H1 (cell line): ENCODE data around the gene TMEM125. TPM values are rescaled to one million over a fixed set of nuclear protein-coding genes. Genes with fewer than 3 reads are reported as not detected.

Experiments used
- CTCF ChIA-PET: fragments of 300-600 bp; sonication (Branson Sonifier 250); formaldehyde crosslinking; loops from one replicate; lab custom pipeline; 2021; ENCODE audit not compliant: partially characterized antibody; lab: Charles Lee
- POLR2A ChIA-PET: fragments of 300-600 bp; sonication (Branson Sonifier 250); formaldehyde crosslinking; loops from one replicate; lab custom pipeline; 2021; ENCODE audit warnings: inconsistent platforms; ENCODE audit not compliant: partially characterized antibody; lab: Charles Lee
- DNase-seq, 2 experiments: peaks; one replicate each; pipeline versions ENCODE4 v3.0.0 to v3.0.0-alpha.2; 2010 to 2022; ENCODE audit warnings: low spot score in 2 of 2, low read depth in 1 of 2, mixed read lengths in 1 of 2
- FAIRE-seq: peaks from 2 replicates; lab custom pipeline; 2011; peaks lifted over from hg19 to GRCh38; lab: Jason Lieb, UNC
- H2AFZ ChIP-seq: 2 replicates; pipeline ENCODE4 v1.8.1; 2012; ENCODE audit warnings: low read length, inconsistent platforms
- H2AK5ac ChIP-seq: 2 replicates; pipeline ENCODE4 v1.6.1; 2013; ENCODE audit warnings: low read depth, low read length
- H2BK120ac ChIP-seq: replicated peaks from 2 replicates; pipeline ENCODE3; 2013; ENCODE audit warnings: low read depth, low read length, inconsistent platforms
- H2BK12ac ChIP-seq: 2 replicates; pipeline ENCODE4 v1.6.1; 2013; ENCODE audit warnings: low read depth, low read length
- H2BK15ac ChIP-seq: 2 replicates; pipeline ENCODE4 v1.6.1; 2013; ENCODE audit warnings: low read length
- H2BK20ac ChIP-seq: 2 replicates; pipeline ENCODE4 v1.6.1; 2013; ENCODE audit warnings: low read length
- H2BK5ac ChIP-seq: 2 replicates; pipeline ENCODE4 v1.6.1; 2013; ENCODE audit warnings: low read depth, low read length
- H3K14ac ChIP-seq: 2 replicates; pipeline ENCODE4 v1.6.1; 2013; ENCODE audit warnings: inconsistent platforms; ENCODE audit not compliant: insufficient read length
- H3K18ac ChIP-seq: 2 replicates; pipeline ENCODE4 v1.6.1; 2013; ENCODE audit warnings: low read length; ENCODE audit errors: extremely low read depth
- H3K23ac ChIP-seq: 2 replicates; pipeline ENCODE4 v1.6.1; 2013; ENCODE audit warnings: inconsistent platforms; ENCODE audit not compliant: insufficient read length
- H3K23me2 ChIP-seq: 2 replicates; pipeline ENCODE4 v1.6.1; 2013; ENCODE audit warnings: low read depth, low read length
- H3K27ac ChIP-seq: 2 replicates; pipeline ENCODE4 v1.6.1; 2011; ENCODE audit warnings: low read depth, low read length, inconsistent platforms
- H3K27me3 ChIP-seq, 4 experiments: replicated peaks in 1 of 4; 1 replicate in 1 of 4; 2 replicates in 3 of 4; pipeline versions ENCODE4 v1.6.1 to v1.8.1; 2011 to 2013; ENCODE audit warnings: low read length in 3 of 4, mild to moderate bottlenecking in 3 of 4, inconsistent platforms in 2 of 4, mixed read lengths in 2 of 4, moderate library complexity in 1 of 4; ENCODE audit not compliant: control insufficient read depth in 3 of 4, insufficient read depth in 3 of 4; ENCODE audit errors: extremely low read depth in 1 of 4
- H3K36me3 ChIP-seq, 4 experiments: 2 replicates each; pipeline versions ENCODE4 v1.6.1 to v1.8.1; 2011 to 2013; ENCODE audit warnings: mild to moderate bottlenecking in 4 of 4, low read length in 3 of 4, moderate library complexity in 2 of 4, control low read depth in 1 of 4, inconsistent platforms in 1 of 4; ENCODE audit not compliant: insufficient read depth in 4 of 4, control insufficient read depth in 2 of 4
- H3K4ac ChIP-seq: replicated peaks from 2 replicates; pipeline ENCODE3; 2013; ENCODE audit warnings: low read length, low read depth, mixed read lengths, inconsistent platforms; ENCODE audit not compliant: insufficient read length
- H3K4me1 ChIP-seq, 4 experiments: replicated peaks in 1 of 4; 1 replicate in 1 of 4; 2 replicates in 3 of 4; pipeline versions ENCODE4 v1.6.1 to v1.8.1; 2011 to 2013; ENCODE audit warnings: low read length in 3 of 4, inconsistent platforms in 2 of 4, mixed read lengths in 1 of 4; ENCODE audit not compliant: insufficient read depth in 4 of 4, control insufficient read depth in 3 of 4
- H3K4me2 ChIP-seq, 2 experiments: 2 replicates each; pipeline versions ENCODE4 v1.6.1 to v1.8.1; 2011 to 2013; ENCODE audit warnings: low read depth in 2 of 2, low read length in 2 of 2, control low read depth in 1 of 2, inconsistent platforms in 1 of 2, mild to moderate bottlenecking in 1 of 2; ENCODE audit not compliant: insufficient read depth in 1 of 2
- H3K4me3 ChIP-seq, 4 experiments: fragments of 200-600, 300-600 bp in 1 of 4; sonication (generic), shearing (Covaris generic), sonication (Bioruptor Twin) in 1 of 4; 2 replicates each; pipeline versions ENCODE4 v1.5.1 to v1.8.1; 2011 to 2016; ENCODE audit warnings: low read length in 4 of 4, low read depth in 3 of 4, control low read depth in 2 of 4, inconsistent platforms in 2 of 4, mild to moderate bottlenecking in 2 of 4, mixed read lengths in 1 of 4, moderate library complexity in 1 of 4; ENCODE audit not compliant: insufficient read depth in 2 of 4; ENCODE audit errors: extremely low read depth in 1 of 4
- H3K56ac ChIP-seq: replicated peaks from 2 replicates; pipeline ENCODE3; 2013; ENCODE audit warnings: low read depth, mild to moderate bottlenecking, mixed read lengths, low read length, inconsistent platforms; ENCODE audit not compliant: insufficient read length
- H3K79me1 ChIP-seq: 2 replicates; pipeline ENCODE4 v1.6.1; 2013; ENCODE audit warnings: low read depth, low read length, control low read depth
- H3K79me2 ChIP-seq, 2 experiments: 2 replicates each; pipeline versions ENCODE4 v1.6.1 to v1.8.1; 2012 to 2013; ENCODE audit warnings: low read length in 2 of 2, mild to moderate bottlenecking in 2 of 2, inconsistent platforms in 1 of 2; ENCODE audit not compliant: insufficient read depth in 2 of 2, control insufficient read depth in 1 of 2
- H3K9ac ChIP-seq, 4 experiments: replicated peaks in 1 of 4; 1 replicate in 1 of 4; 2 replicates in 3 of 4; pipeline versions ENCODE4 v1.6.1 to v1.8.1; 2011 to 2013; ENCODE audit warnings: low read depth in 3 of 4, low read length in 3 of 4, control low read depth in 2 of 4, mild to moderate bottlenecking in 2 of 4, moderate library complexity in 2 of 4, inconsistent platforms in 1 of 4; ENCODE audit errors: extremely low read depth in 1 of 4
- H3K9me3 ChIP-seq, 2 experiments: 2 replicates each; pipeline versions ENCODE4 v1.6.1 to v1.8.1; 2012 to 2013; ENCODE audit warnings: mild to moderate bottlenecking in 2 of 2, moderate library complexity in 2 of 2, control low read depth in 1 of 2, inconsistent platforms in 1 of 2, low read depth in 1 of 2, low read length in 1 of 2, mixed read lengths in 1 of 2; ENCODE audit not compliant: insufficient read depth in 2 of 2
- H4K20me1 ChIP-seq, 2 experiments: replicated peaks in 1 of 2; 2 replicates each; pipeline versions ENCODE3 to v1.8.1; 2011 to 2013; ENCODE audit warnings: inconsistent platforms in 2 of 2, low read length in 2 of 2, mild to moderate bottlenecking in 1 of 2; ENCODE audit not compliant: insufficient read depth in 2 of 2, control insufficient read depth in 1 of 2
- H4K5ac ChIP-seq: 2 replicates; pipeline ENCODE4 v1.6.1; 2013; ENCODE audit warnings: low read length, low read depth, mixed read lengths, inconsistent platforms; ENCODE audit not compliant: insufficient read length
- H4K8ac ChIP-seq: 2 replicates; pipeline ENCODE4 v1.8.0; 2013; ENCODE audit warnings: mild to moderate bottlenecking, moderate library complexity, low read length, inconsistent platforms; ENCODE audit not compliant: insufficient read depth; ENCODE audit errors: extremely low read depth
- H4K91ac ChIP-seq: replicated peaks from 2 replicates; pipeline ENCODE3; 2013; ENCODE audit warnings: low read length, mixed read lengths, inconsistent platforms; ENCODE audit not compliant: insufficient read length
- BRCA1 ChIP-seq: IDR thresholded peaks from 2 replicates; pipeline ENCODE4 v1.6.1; 2012; ENCODE audit warnings: low read depth, low read length, improper control_type of control experiment
- EZH2 ChIP-seq: fragments of 200-600 bp; sonication (generic); IDR thresholded peaks from 2 replicates; pipeline ENCODE4 v1.7.1; 2012; ENCODE audit warnings: low read depth, mild to moderate bottlenecking, moderate library complexity, low read length, inconsistent platforms; ENCODE audit not compliant: severe bottlenecking
- WGBS, 2 experiments: shearing (Covaris generic) in 1 of 2; methylation state at CpG; one replicate each; pipeline versions ENCODE4 v1.1.6 to v1.1.7; 2013 to 2015; ENCODE audit warnings: low lambda C conversion rate in 2 of 2, mixed read lengths in 2 of 2, inconsistent platforms in 1 of 2, low coverage in 1 of 2, missing lambda C conversion rate in 1 of 2; ENCODE audit not compliant: insufficient replicate concordance in 2 of 2, insufficient coverage in 1 of 2, insufficient read length in 1 of 2; ENCODE audit errors: extremely low coverage in 1 of 2, missing lambda C conversion rate in 1 of 2; 5-methylcytosine and 5-hydroxymethylcytosine counted together
- polyA plus RNA-seq, 7 experiments: library from polyadenylated mRNA; depleted of rRNA in 3 of 7; stranded (reverse) in 5 of 7; unstranded in 2 of 7; fragments of >200 nt in 5 of 7; fragments of 200-250 nt in 2 of 7; gene quantifications; 1 replicate in 5 of 7; 2 replicates in 1 of 7; 4 replicates in 1 of 7; pipeline versions ENCODE4 v1.2.1 to v1.2.3, GENCODE V29; 2011 to 2013; ENCODE audit warnings: missing spikeins in 2 of 7, mixed read lengths in 2 of 7
- total RNA-seq: library from RNA; stranded (reverse); fragmentation: NEBNext Ultra II Directional; extraction: Animal tissue kit (Norgen Biotek cat#: 25700); gene quantifications from 2 replicates; pipeline ENCODE4 v1.2.1, GENCODE V29; 2021

The TMEM125 gene
- total and polyA plus RNA-seq, 2 of the 8 experiments (the other 6 are each of a cell fraction or from before 2014, with no cell fraction given) = 26.5 to 46.7 TPM

DNA sequence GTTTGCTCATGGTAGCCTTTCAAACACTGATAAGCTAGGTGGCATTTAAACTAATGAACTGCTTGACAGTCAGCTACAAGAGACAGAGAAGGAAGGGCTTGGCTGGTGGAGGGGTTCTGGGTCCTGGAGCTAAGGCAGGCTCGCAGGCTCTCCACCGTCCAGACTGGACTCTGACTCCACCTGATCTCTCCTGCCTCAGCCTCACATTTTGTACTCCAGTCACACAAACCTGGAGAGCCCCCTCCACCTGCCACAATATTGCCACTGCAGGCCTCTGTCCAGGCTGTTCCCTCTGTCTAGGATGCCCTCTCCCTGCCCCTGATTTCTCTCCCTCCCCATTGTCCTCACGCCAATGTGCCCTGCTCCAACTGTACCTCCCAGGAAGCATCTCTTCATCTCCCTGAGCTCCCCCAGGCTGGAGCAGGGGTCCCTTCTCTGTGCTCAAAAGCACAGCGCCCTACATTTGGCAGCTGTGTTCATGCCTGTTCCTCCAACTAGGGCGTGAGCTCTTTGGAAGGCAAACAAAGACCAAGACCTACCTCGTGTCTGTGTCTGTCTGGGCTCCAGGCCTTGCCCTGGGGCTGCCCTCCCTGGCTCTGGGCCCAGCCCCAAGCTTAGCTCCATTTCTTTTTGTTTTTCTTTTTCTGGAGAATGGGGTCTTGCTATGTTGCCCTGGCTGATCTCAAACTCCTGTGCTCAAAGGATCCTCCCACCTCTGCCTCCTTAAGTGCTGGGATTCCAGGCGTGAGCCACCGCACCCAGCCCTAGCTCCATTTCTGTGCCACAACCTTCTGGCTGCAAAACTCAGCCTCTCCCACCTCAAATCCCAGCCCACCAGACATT is 33.9 kb downstream of the TMEM125 start:
- no peak for FAIRE-seq

More for the DNA sequence above, 33.9 kb downstream of the TMEM125 start:
- Histone ChIP-seq H3K23me2 (no peaks in the 10 kb centered on the region), H4K8ac (no peak overlapping the region; the same call in 1 of the 2 replicates), H4K5ac (no peak overlapping the region), H2AK5ac (no peak overlapping the region; the same call in 1 of the 2 replicates), H2AFZ (no peak overlapping the region), H2BK15ac (no peak overlapping the region), H3K27me3 (no peaks in the 10 kb centered on the region), H3K79me2 (no peaks in the 10 kb centered on the region), H3K4me1 (peaks cover 0 to 2% (median 2%) of the 10 kb centered on the region in 4 experiments; a peak in 3 of 7 replicates), H2BK20ac (no peak overlapping the region), H3K4me2 (no peak overlapping the region), H3K56ac (no peak overlapping the region), H3K27ac (no peak overlapping the region), H3K14ac (no peak overlapping the region), H3K79me1 (no peaks in the 10 kb centered on the region)
- ChIA-PET CTCF (interaction anchor here (0.7 to 3.1 kb wide), 8 partner anchors 13 to 115 kb away, joined by 3 to 12 read pairs (median 4); partner anchors contain the start of gene C1orf210), POLR2A (interaction anchor here (0.7 to 0.8 kb wide), 3 partner anchors 38 to 150 kb away, joined by 3 read pairs; partner anchors contain the start of genes HYI, MED8 and SZT2)
- TF ChIP-seq EZH2 (no peak), BRCA1 (no peak)
- TF ChIP-seq, all 59 proteins: peak for 0
- no peak overlapping the region for H2BK12ac ChIP-seq
- H3K36me3 ChIP-seq = no peaks in the 10 kb centered on the region
- H4K20me1 ChIP-seq = no peaks in the 10 kb centered on the region
- H2BK120ac ChIP-seq = no peak overlapping the region
- no peak overlapping the region for H2BK5ac ChIP-seq
- no peak overlapping the region for H3K9ac ChIP-seq
- no peak overlapping the region for H4K91ac ChIP-seq
- 91% methylated on average over 8 of the region's 8 CpGs; no CpG with 5 or more reads in 1 of the 2 experiments for WGBS, 2 experiments
- no peak overlapping the region for H3K18ac ChIP-seq
- no peak for DNase-seq
- no peaks in the 10 kb centered on the region for H3K9me3 ChIP-seq
- H3K4me3 ChIP-seq = no peak overlapping the region
- no peak overlapping the region for H3K4ac ChIP-seq
- no peak overlapping the region for H3K23ac ChIP-seq
